GM18517 (cell line): ENCODE data around the gene STAMBPL1.
"Not testable (repeated sequence)": the region's sequence is repeated elsewhere in the genome, so short reads cannot be mapped to it uniquely, and the experiment has no call there.

Experiments
- ATAC-seq: cut with Tn5 transposase; IDR thresholded peaks from one replicate; pipeline ENCODE4 v1.9.1; 2021; ENCODE audit warnings: mild to moderate bottlenecking, moderate library complexity; ENCODE audit not compliant: unreplicated experiment

Gene STAMBPL1

GRCh38 chr10:88854684-88855083, 25.4 kb upstream of the STAMBPL1 start:
- ATAC-seq = no peak

GRCh38 chr10:88857831-88858230, 22.2 kb upstream of the STAMBPL1 start:
- no peak for ATAC-seq

- ATAC-seq = no peak
These were observed 21.6 kb upstream of the STAMBPL1 start for GRCh38 chr10:88858491-88858890.

GRCh38 chr10:88861036-88861435, 19.0 kb upstream of the STAMBPL1 start:
- ATAC-seq = no peak

GRCh38 chr10:88865281-88865876, 14.7 kb upstream of the STAMBPL1 start:
- no peak for ATAC-seq

- no peak for ATAC-seq
These were observed 13.6 kb upstream of the STAMBPL1 start for GRCh38 chr10:88866454-88866853.

GRCh38 chr10:88870089-88870488, 10.0 kb upstream of the STAMBPL1 start:
- no peak for ATAC-seq

- ATAC-seq = no peak
These were observed 6.3 kb upstream of the STAMBPL1 start for GRCh38 chr10:88873757-88874156.

- no peak for ATAC-seq
These were observed 5.8 kb upstream of the STAMBPL1 start for GRCh38 chr10:88874281-88874680.

GRCh38 chr10:88875081-88875480, 5.0 kb upstream of the STAMBPL1 start:
- no peak for ATAC-seq

GRCh38 chr10:88877298-88877697, 2.7 kb upstream of the STAMBPL1 start:
- ATAC-seq = no peak

- ATAC-seq = peak; percentile 72
These were observed 434 bp downstream of the STAMBPL1 start for GRCh38 chr10:88880282-88881076.

- no peak for ATAC-seq
These were observed 1.3 kb downstream of the STAMBPL1 start for GRCh38 chr10:88881320-88881719.

GRCh38 chr10:88881922-88882645, 2.0 kb downstream of the STAMBPL1 start:
- ATAC-seq = no peak

GRCh38 chr10:88882646-88883447, 2.8 kb downstream of the STAMBPL1 start:
- not testable (repeated sequence) for ATAC-seq

- ATAC-seq = no peak
These were observed 3.4 kb downstream of the STAMBPL1 start for GRCh38 chr10:88883448-88883809.

GRCh38 chr10:88886557-88886956, 6.5 kb downstream of the STAMBPL1 start:
- peak; percentile 54 for ATAC-seq

GRCh38 chr10:88888810-88889445, 8.9 kb downstream of the STAMBPL1 start:
- ATAC-seq = no peak

- ATAC-seq = peak; percentile 70
These were observed 9.7 kb downstream of the STAMBPL1 start for GRCh38 chr10:88889559-88890337.
